Right renal pelvis (tissue), 4 donors: ENCODE results near the gene FABP7. TPM values are rescaled to one million over a fixed set of nuclear protein-coding genes. Genes with fewer than 3 reads are reported as not detected.

Experiments used
- DNase-seq, 4 donors: peaks; one replicate each; pipeline ENCODE4 v3.0.0-alpha.2; 2013; ENCODE audit warnings: low read depth in 4 of 4, low spot score in 3 of 4, missing footprints in 1 of 4
- polyA plus RNA-seq, 4 donors: library from polyadenylated mRNA; unstranded; fragments of 120-200 nt; gene quantifications; one replicate each; pipeline ENCODE4 v1.2.1, GENCODE V29; 2013; ENCODE audit not compliant: insufficient read length in 4 of 4

FABP7 gene
- polyA plus RNA-seq, 4 donors, result 0.17 to 0.35 (median 0.25) TPM

DNA sequence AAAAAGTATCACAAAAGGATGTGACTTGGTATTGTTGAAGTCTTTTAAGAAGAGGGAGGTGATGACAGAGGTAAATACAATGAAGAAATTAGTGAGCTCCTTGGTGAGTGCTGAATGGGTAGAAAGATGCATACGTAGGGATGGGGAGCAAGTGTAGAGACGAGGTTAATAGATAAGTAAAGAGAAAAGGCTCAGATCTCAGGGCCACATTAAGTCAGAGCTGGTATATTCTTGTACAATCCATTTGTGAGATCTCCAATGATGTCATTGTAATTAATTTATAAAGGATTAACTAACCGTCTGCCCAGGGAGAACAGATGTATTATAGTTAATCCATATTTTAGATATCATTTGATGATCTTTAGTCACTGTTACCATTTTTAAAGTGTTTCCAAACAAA, 52.9 kb downstream of the FABP7 start:
- DNase-seq, result no peak

DNA sequence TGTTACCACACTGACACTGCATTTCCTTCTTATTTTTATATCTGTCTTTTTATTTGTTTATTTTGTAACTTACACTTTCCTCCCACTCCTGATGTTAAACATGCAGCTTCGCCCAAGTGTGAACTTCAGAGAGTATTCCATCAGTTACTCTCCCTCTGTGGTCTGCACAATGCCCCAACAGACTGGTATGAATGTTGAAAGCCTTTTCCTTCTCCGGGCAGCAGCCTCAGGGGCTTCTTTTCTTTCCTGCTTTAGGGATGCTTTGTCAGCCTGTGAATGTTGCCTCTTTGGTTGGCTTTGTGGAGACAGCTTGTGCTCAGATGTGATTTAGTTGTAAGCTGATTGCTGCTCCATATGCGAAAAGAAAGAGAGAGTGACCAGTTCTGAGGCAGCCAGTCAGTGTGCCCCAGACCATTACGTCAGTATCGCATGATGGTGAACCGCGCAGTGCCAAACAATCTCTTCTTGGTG, 53.5 kb downstream of the FABP7 start:
- peak in 3 of 4 donors; percentile 14 to 33 (median 15) for DNase-seq

Other genes with a start within 250 kb of the FABP7 start
- 1 to 10 TPM; 1.4 to 2.6 (median 1.8) TPM for gene PKIB, start 169.3 kb upstream of the FABP7 start, polyA plus RNA-seq
- gene SMPDL3A, start 9.5 kb downstream of the FABP7 start, polyA plus RNA-seq, result 10 to 100 TPM; 12.0 to 23.6 (median 15.5) TPM
- gene CLVS2, start 216.5 kb downstream of the FABP7 start, polyA plus RNA-seq, result under 1 TPM; 0.14 to 0.28 (median 0.19) TPM